H1 (cell line): ENCODE data around the gene DEK. TPM values are rescaled to one million over a fixed set of nuclear protein-coding genes. Genes with fewer than 3 reads are reported as not detected.

Experiments
- CTCF ChIA-PET: fragments of 300-600 bp; sonication (Branson Sonifier 250); formaldehyde crosslinking; loops from one replicate; lab custom pipeline; 2021; ENCODE audit not compliant: partially characterized antibody; lab: Charles Lee
- POLR2A ChIA-PET: fragments of 300-600 bp; sonication (Branson Sonifier 250); formaldehyde crosslinking; loops from one replicate; lab custom pipeline; 2021; ENCODE audit warnings: inconsistent platforms; ENCODE audit not compliant: partially characterized antibody; lab: Charles Lee
- DNase-seq, 2 experiments: peaks; one replicate each; pipeline versions ENCODE4 v3.0.0 to v3.0.0-alpha.2; 2010 to 2022; ENCODE audit warnings: low spot score in 2 of 2, low read depth in 1 of 2, mixed read lengths in 1 of 2
- FAIRE-seq: peaks from 2 replicates; lab custom pipeline; 2011; peaks lifted over from hg19 to GRCh38; lab: Jason Lieb, UNC
- H2AFZ ChIP-seq: 2 replicates; pipeline ENCODE4 v1.8.1; 2012; ENCODE audit warnings: low read length, inconsistent platforms
- H2AK5ac ChIP-seq: 2 replicates; pipeline ENCODE4 v1.6.1; 2013; ENCODE audit warnings: low read depth, low read length
- H2BK120ac ChIP-seq: replicated peaks from 2 replicates; pipeline ENCODE3; 2013; ENCODE audit warnings: low read depth, low read length, inconsistent platforms
- H2BK12ac ChIP-seq: 2 replicates; pipeline ENCODE4 v1.6.1; 2013; ENCODE audit warnings: low read depth, low read length
- H2BK15ac ChIP-seq: 2 replicates; pipeline ENCODE4 v1.6.1; 2013; ENCODE audit warnings: low read length
- H2BK20ac ChIP-seq: 2 replicates; pipeline ENCODE4 v1.6.1; 2013; ENCODE audit warnings: low read length
- H2BK5ac ChIP-seq: 2 replicates; pipeline ENCODE4 v1.6.1; 2013; ENCODE audit warnings: low read depth, low read length
- H3K14ac ChIP-seq: 2 replicates; pipeline ENCODE4 v1.6.1; 2013; ENCODE audit warnings: inconsistent platforms; ENCODE audit not compliant: insufficient read length
- H3K18ac ChIP-seq: 2 replicates; pipeline ENCODE4 v1.6.1; 2013; ENCODE audit warnings: low read length; ENCODE audit errors: extremely low read depth
- H3K23ac ChIP-seq: 2 replicates; pipeline ENCODE4 v1.6.1; 2013; ENCODE audit warnings: inconsistent platforms; ENCODE audit not compliant: insufficient read length
- H3K23me2 ChIP-seq: 2 replicates; pipeline ENCODE4 v1.6.1; 2013; ENCODE audit warnings: low read depth, low read length
- H3K27ac ChIP-seq: 2 replicates; pipeline ENCODE4 v1.6.1; 2011; ENCODE audit warnings: low read depth, low read length, inconsistent platforms
- H3K27me3 ChIP-seq, 4 experiments: replicated peaks in 1 of 4; 1 replicate in 1 of 4; 2 replicates in 3 of 4; pipeline versions ENCODE4 v1.6.1 to v1.8.1; 2011 to 2013; ENCODE audit warnings: low read length in 3 of 4, mild to moderate bottlenecking in 3 of 4, inconsistent platforms in 2 of 4, mixed read lengths in 2 of 4, moderate library complexity in 1 of 4; ENCODE audit not compliant: control insufficient read depth in 3 of 4, insufficient read depth in 3 of 4; ENCODE audit errors: extremely low read depth in 1 of 4
- H3K36me3 ChIP-seq, 4 experiments: 2 replicates each; pipeline versions ENCODE4 v1.6.1 to v1.8.1; 2011 to 2013; ENCODE audit warnings: mild to moderate bottlenecking in 4 of 4, low read length in 3 of 4, moderate library complexity in 2 of 4, control low read depth in 1 of 4, inconsistent platforms in 1 of 4; ENCODE audit not compliant: insufficient read depth in 4 of 4, control insufficient read depth in 2 of 4
- H3K4ac ChIP-seq: replicated peaks from 2 replicates; pipeline ENCODE3; 2013; ENCODE audit warnings: low read length, low read depth, mixed read lengths, inconsistent platforms; ENCODE audit not compliant: insufficient read length
- H3K4me1 ChIP-seq, 4 experiments: replicated peaks in 1 of 4; 1 replicate in 1 of 4; 2 replicates in 3 of 4; pipeline versions ENCODE4 v1.6.1 to v1.8.1; 2011 to 2013; ENCODE audit warnings: low read length in 3 of 4, inconsistent platforms in 2 of 4, mixed read lengths in 1 of 4; ENCODE audit not compliant: insufficient read depth in 4 of 4, control insufficient read depth in 3 of 4
- H3K4me2 ChIP-seq, 2 experiments: 2 replicates each; pipeline versions ENCODE4 v1.6.1 to v1.8.1; 2011 to 2013; ENCODE audit warnings: low read depth in 2 of 2, low read length in 2 of 2, control low read depth in 1 of 2, inconsistent platforms in 1 of 2, mild to moderate bottlenecking in 1 of 2; ENCODE audit not compliant: insufficient read depth in 1 of 2
- H3K4me3 ChIP-seq, 4 experiments: fragments of 200-600, 300-600 bp in 1 of 4; sonication (generic), shearing (Covaris generic), sonication (Bioruptor Twin) in 1 of 4; 2 replicates each; pipeline versions ENCODE4 v1.5.1 to v1.8.1; 2011 to 2016; ENCODE audit warnings: low read length in 4 of 4, low read depth in 3 of 4, control low read depth in 2 of 4, inconsistent platforms in 2 of 4, mild to moderate bottlenecking in 2 of 4, mixed read lengths in 1 of 4, moderate library complexity in 1 of 4; ENCODE audit not compliant: insufficient read depth in 2 of 4; ENCODE audit errors: extremely low read depth in 1 of 4
- H3K56ac ChIP-seq: replicated peaks from 2 replicates; pipeline ENCODE3; 2013; ENCODE audit warnings: low read depth, mild to moderate bottlenecking, mixed read lengths, low read length, inconsistent platforms; ENCODE audit not compliant: insufficient read length
- H3K79me1 ChIP-seq: 2 replicates; pipeline ENCODE4 v1.6.1; 2013; ENCODE audit warnings: low read depth, low read length, control low read depth
- H3K79me2 ChIP-seq, 2 experiments: 2 replicates each; pipeline versions ENCODE4 v1.6.1 to v1.8.1; 2012 to 2013; ENCODE audit warnings: low read length in 2 of 2, mild to moderate bottlenecking in 2 of 2, inconsistent platforms in 1 of 2; ENCODE audit not compliant: insufficient read depth in 2 of 2, control insufficient read depth in 1 of 2
- H3K9ac ChIP-seq, 4 experiments: replicated peaks in 1 of 4; 1 replicate in 1 of 4; 2 replicates in 3 of 4; pipeline versions ENCODE4 v1.6.1 to v1.8.1; 2011 to 2013; ENCODE audit warnings: low read depth in 3 of 4, low read length in 3 of 4, control low read depth in 2 of 4, mild to moderate bottlenecking in 2 of 4, moderate library complexity in 2 of 4, inconsistent platforms in 1 of 4; ENCODE audit errors: extremely low read depth in 1 of 4
- H3K9me3 ChIP-seq, 2 experiments: 2 replicates each; pipeline versions ENCODE4 v1.6.1 to v1.8.1; 2012 to 2013; ENCODE audit warnings: mild to moderate bottlenecking in 2 of 2, moderate library complexity in 2 of 2, control low read depth in 1 of 2, inconsistent platforms in 1 of 2, low read depth in 1 of 2, low read length in 1 of 2, mixed read lengths in 1 of 2; ENCODE audit not compliant: insufficient read depth in 2 of 2
- H4K20me1 ChIP-seq, 2 experiments: replicated peaks in 1 of 2; 2 replicates each; pipeline versions ENCODE3 to v1.8.1; 2011 to 2013; ENCODE audit warnings: inconsistent platforms in 2 of 2, low read length in 2 of 2, mild to moderate bottlenecking in 1 of 2; ENCODE audit not compliant: insufficient read depth in 2 of 2, control insufficient read depth in 1 of 2
- H4K5ac ChIP-seq: 2 replicates; pipeline ENCODE4 v1.6.1; 2013; ENCODE audit warnings: low read length, low read depth, mixed read lengths, inconsistent platforms; ENCODE audit not compliant: insufficient read length
- H4K8ac ChIP-seq: 2 replicates; pipeline ENCODE4 v1.8.0; 2013; ENCODE audit warnings: mild to moderate bottlenecking, moderate library complexity, low read length, inconsistent platforms; ENCODE audit not compliant: insufficient read depth; ENCODE audit errors: extremely low read depth
- H4K91ac ChIP-seq: replicated peaks from 2 replicates; pipeline ENCODE3; 2013; ENCODE audit warnings: low read length, mixed read lengths, inconsistent platforms; ENCODE audit not compliant: insufficient read length
- BRCA1 ChIP-seq: IDR thresholded peaks from 2 replicates; pipeline ENCODE4 v1.6.1; 2012; ENCODE audit warnings: low read depth, low read length, improper control_type of control experiment
- CBX5 ChIP-seq: fragments of 300-800, 300-1000 bp; sonication (generic); IDR thresholded peaks from 2 replicates; pipeline ENCODE4 v1.7.1; 2016; ENCODE audit warnings: antibody characterized with exemption, low read length, low read depth
- E2F6 ChIP-seq: IDR thresholded peaks from 2 replicates; pipeline ENCODE4 v1.6.1; 2012; ENCODE audit warnings: inconsistent platforms
- KDM4A ChIP-seq: IDR thresholded peaks from one replicate; pipeline ENCODE4 v1.7.1; 2012; ENCODE audit warnings: low read depth, mild to moderate bottlenecking, moderate library complexity, low read length, inconsistent platforms; ENCODE audit not compliant: severe bottlenecking
- MAFK ChIP-seq: IDR thresholded peaks from 2 replicates; pipeline ENCODE4 v1.6.1; 2012; ENCODE audit warnings: low read depth, mild to moderate bottlenecking, improper control_type of control experiment, low read length
- POU5F1 ChIP-seq: IDR thresholded peaks from 2 replicates; pipeline ENCODE4 v1.6.1; 2011; ENCODE audit warnings: low read depth, mild to moderate bottlenecking, low read length, moderate library complexity
- RAD21 ChIP-seq, 2 experiments: IDR thresholded peaks in 1 of 2; conservative IDR thresholded peaks in 1 of 2; 2 replicates each; pipeline ENCODE4 v1.6.1; 2011; ENCODE audit warnings: low read depth in 2 of 2, low read length in 2 of 2, improper control_type of control experiment in 1 of 2, inconsistent platforms in 1 of 2, mild to moderate bottlenecking in 1 of 2, moderate library complexity in 1 of 2
- RNF2 ChIP-seq: fragments of 200-900, 300-1000 bp; sonication (generic); IDR thresholded peaks from 2 replicates; pipeline ENCODE4 v1.7.1; 2016; ENCODE audit warnings: borderline replicate concordance, low read depth, mild to moderate bottlenecking, antibody characterized with exemption, low read length; ENCODE audit not compliant: poor library complexity, severe bottlenecking; ENCODE audit errors: missing control alignments
- SUZ12 ChIP-seq: fragments of 200-600 bp; sonication (generic); IDR thresholded peaks from 2 replicates; pipeline ENCODE4 v1.6.1; 2012; ENCODE audit warnings: mild to moderate bottlenecking, inconsistent platforms, low read length, moderate library complexity, mixed read lengths
- TCF12 ChIP-seq: IDR thresholded peaks from 2 replicates; pipeline ENCODE4 v1.6.1; 2011; ENCODE audit warnings: low read depth, mild to moderate bottlenecking, low read length
- WGBS, 2 experiments: shearing (Covaris generic) in 1 of 2; methylation state at CpG; one replicate each; pipeline versions ENCODE4 v1.1.6 to v1.1.7; 2013 to 2015; ENCODE audit warnings: low lambda C conversion rate in 2 of 2, mixed read lengths in 2 of 2, inconsistent platforms in 1 of 2, low coverage in 1 of 2, missing lambda C conversion rate in 1 of 2; ENCODE audit not compliant: insufficient replicate concordance in 2 of 2, insufficient coverage in 1 of 2, insufficient read length in 1 of 2; ENCODE audit errors: extremely low coverage in 1 of 2, missing lambda C conversion rate in 1 of 2; 5-methylcytosine and 5-hydroxymethylcytosine counted together
- polyA plus RNA-seq, 7 experiments: library from polyadenylated mRNA; depleted of rRNA in 3 of 7; stranded (reverse) in 5 of 7; unstranded in 2 of 7; fragments of >200 nt in 5 of 7; fragments of 200-250 nt in 2 of 7; gene quantifications; 1 replicate in 5 of 7; 2 replicates in 1 of 7; 4 replicates in 1 of 7; pipeline versions ENCODE4 v1.2.1 to v1.2.3, GENCODE V29; 2011 to 2013; ENCODE audit warnings: missing spikeins in 2 of 7, mixed read lengths in 2 of 7
- total RNA-seq: library from RNA; stranded (reverse); fragmentation: NEBNext Ultra II Directional; extraction: Animal tissue kit (Norgen Biotek cat#: 25700); gene quantifications from 2 replicates; pipeline ENCODE4 v1.2.1, GENCODE V29; 2021
- TF ChIP-seq, protein P1 (sequence below): IDR thresholded peaks from 2 replicates; pipeline ENCODE4 v1.6.1; 2011; ENCODE audit warnings: low read length, improper control_type of control experiment

DEK gene
- total and polyA plus RNA-seq, 2 of the 8 experiments (the other 6 are each of a cell fraction or from before 2014, with no cell fraction given), result 40.0 to 228 TPM

DNA sequence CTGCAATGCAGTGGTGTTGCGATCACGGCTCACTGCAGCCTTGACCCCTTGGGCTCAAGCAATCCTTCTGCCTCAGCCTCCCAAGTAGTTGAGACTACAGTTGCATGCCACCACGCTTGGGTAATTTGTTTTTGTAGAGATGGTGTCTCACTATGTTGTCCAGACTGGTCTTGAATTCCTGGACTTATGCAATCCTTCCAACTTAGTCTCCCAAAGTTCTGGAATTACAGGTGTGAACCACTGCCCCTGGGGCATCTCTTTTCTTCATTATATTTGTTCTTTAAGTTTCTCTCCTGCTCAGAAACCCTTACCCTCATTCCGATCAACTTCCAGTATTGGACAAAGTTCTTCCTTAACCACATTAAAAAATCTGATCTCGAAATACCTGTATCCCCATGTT, 44.7 kb upstream of the DEK start:
- Histone ChIP-seq H2BK12ac (no peak overlapping the region), H3K4ac (no peak overlapping the region), H3K14ac (no peak overlapping the region), H4K91ac (no peak overlapping the region), H3K23ac (no peak overlapping the region), H2AFZ (no peak overlapping the region), H3K9me3 (peaks cover 7 to 13% of the 10 kb centered on the region in 2 experiments; a peak in 2 of 4 replicates), H2BK120ac (no peak overlapping the region), H4K20me1 (no peaks in the 10 kb centered on the region), H3K4me1 (peaks cover 0 to 6% (median 5%) of the 10 kb centered on the region in 4 experiments; a peak in 5 of 7 replicates), H3K4me3 (no peak overlapping the region), H3K56ac (no peak overlapping the region), H2BK20ac (no peak overlapping the region), H3K18ac (no peak overlapping the region), H3K27me3 (no peaks in the 10 kb centered on the region), H2AK5ac (no peak overlapping the region), H4K5ac (no peak overlapping the region), H3K27ac (no peak overlapping the region), H4K8ac (no peak overlapping the region), H3K79me1 (no peaks in the 10 kb centered on the region), H3K36me3 (no peaks in the 10 kb centered on the region), H3K9ac (no peak overlapping the region), H3K4me2 (no peak overlapping the region), H2BK15ac (no peak overlapping the region), H2BK5ac (no peak overlapping the region), H3K79me2 (no peaks in the 10 kb centered on the region), H3K23me2 (peaks cover 1% of the 10 kb centered on the region; the same call in 1 of the 2 replicates)
- POLR2A ChIA-PET, result no interaction called here
- no peak for DNase-seq
- 96% methylated on average over 5 of the region's 5 CpGs; no CpG with 5 or more reads in 1 of the 2 experiments for WGBS, 2 experiments
- no peak for FAIRE-seq
- CTCF ChIA-PET, result interaction anchor here (2.3 kb wide), 1 partner anchor 14 kb away, joined by 7 read pairs; no protein-coding TSS in a partner anchor
- TF ChIP-seq BRCA1 (no peak), POU5F1 (no peak), KDM4A (no peak), TCF12 (no peak), RNF2 (no peak), MAFK (no peak), RAD21 (IDR thresholded peaks at IDR 0.05 in 1 of 2, conservative IDR thresholded peaks at IDR 0.05 in 1 of 2; ENCODE audit: low read depth in 2 of 2, low read length in 2 of 2) (no peak), E2F6 (no peak), CBX5 (no peak), SUZ12 (no peak)
- TF ChIP-seq, protein P1, sequence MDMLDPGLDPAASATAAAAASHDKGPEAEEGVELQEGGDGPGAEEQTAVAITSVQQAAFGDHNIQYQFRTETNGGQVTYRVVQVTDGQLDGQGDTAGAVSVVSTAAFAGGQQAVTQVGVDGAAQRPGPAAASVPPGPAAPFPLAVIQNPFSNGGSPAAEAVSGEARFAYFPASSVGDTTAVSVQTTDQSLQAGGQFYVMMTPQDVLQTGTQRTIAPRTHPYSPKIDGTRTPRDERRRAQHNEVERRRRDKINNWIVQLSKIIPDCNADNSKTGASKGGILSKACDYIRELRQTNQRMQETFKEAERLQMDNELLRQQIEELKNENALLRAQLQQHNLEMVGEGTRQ, result no peak
